GM18520 (cell line): ENCODE data around the gene WNT5B.
A peak's percentile ranks its signal among the peaks of the same experiment; 100 is the strongest.
"Not testable (repeated sequence)": the region's sequence is repeated elsewhere in the genome, so short reads cannot be mapped to it uniquely, and the experiment has no call there.

Experiments
- ATAC-seq: cut with Tn5 transposase; IDR thresholded peaks from one replicate; pipeline ENCODE4 v1.9.1; 2021; ENCODE audit not compliant: unreplicated experiment

The WNT5B gene

GRCh38 chr12:1595690-1596347 is 33.2 kb upstream of the WNT5B start:
- ATAC-seq: no peak

GRCh38 chr12:1598757-1599156 is 30.3 kb upstream of the WNT5B start:
- no peak for ATAC-seq

GRCh38 chr12:1602706-1603105 is 26.3 kb upstream of the WNT5B start:
- not testable (repeated sequence) for ATAC-seq

- no peak for ATAC-seq
Measured at GRCh38 chr12:1603269-1603993, 25.6 kb upstream of the WNT5B start.

- no peak for ATAC-seq
Measured at GRCh38 chr12:1604464-1604863, 24.6 kb upstream of the WNT5B start.

- peak; percentile 30 for ATAC-seq
Measured at GRCh38 chr12:1605129-1606020, 23.7 kb upstream of the WNT5B start.

GRCh38 chr12:1606021-1606622 is 22.9 kb upstream of the WNT5B start:
- ATAC-seq: peak; percentile 78

- no peak for ATAC-seq
Measured at GRCh38 chr12:1607940-1608712, 20.9 kb upstream of the WNT5B start.

- ATAC-seq: no peak
Measured at GRCh38 chr12:1608713-1609119, 20.3 kb upstream of the WNT5B start.

GRCh38 chr12:1610072-1610643 is 18.9 kb upstream of the WNT5B start:
- no peak for ATAC-seq

- ATAC-seq: no peak
Measured at GRCh38 chr12:1611803-1612572, 17.0 kb upstream of the WNT5B start.

GRCh38 chr12:1613860-1614259 is 15.2 kb upstream of the WNT5B start:
- no peak for ATAC-seq

- ATAC-seq: no peak
Measured at GRCh38 chr12:1614360-1614759, 14.7 kb upstream of the WNT5B start.

GRCh38 chr12:1616233-1617066 is 12.6 kb upstream of the WNT5B start:
- no peak for ATAC-seq

- no peak for ATAC-seq
Measured at GRCh38 chr12:1618489-1618888, 10.5 kb upstream of the WNT5B start.

GRCh38 chr12:1619159-1619558 is 9.9 kb upstream of the WNT5B start:
- ATAC-seq: no peak

GRCh38 chr12:1619587-1619986 is 9.4 kb upstream of the WNT5B start:
- ATAC-seq: no peak

GRCh38 chr12:1620092-1620491 is 8.9 kb upstream of the WNT5B start:
- no peak for ATAC-seq

GRCh38 chr12:1622406-1622805 is 6.6 kb upstream of the WNT5B start:
- no peak for ATAC-seq
